GM18520 (cell line): Measurements from ENCODE around the gene CNPPD1.

Experiments
- ATAC-seq: cut with Tn5 transposase; IDR thresholded peaks from one replicate; pipeline ENCODE4 v1.9.1; 2021; ENCODE audit not compliant: unreplicated experiment

Gene CNPPD1

GRCh38 chr2:219181531-219181930 lies 4.8 kb upstream of the CNPPD1 start:
- no peak for ATAC-seq

DNA sequence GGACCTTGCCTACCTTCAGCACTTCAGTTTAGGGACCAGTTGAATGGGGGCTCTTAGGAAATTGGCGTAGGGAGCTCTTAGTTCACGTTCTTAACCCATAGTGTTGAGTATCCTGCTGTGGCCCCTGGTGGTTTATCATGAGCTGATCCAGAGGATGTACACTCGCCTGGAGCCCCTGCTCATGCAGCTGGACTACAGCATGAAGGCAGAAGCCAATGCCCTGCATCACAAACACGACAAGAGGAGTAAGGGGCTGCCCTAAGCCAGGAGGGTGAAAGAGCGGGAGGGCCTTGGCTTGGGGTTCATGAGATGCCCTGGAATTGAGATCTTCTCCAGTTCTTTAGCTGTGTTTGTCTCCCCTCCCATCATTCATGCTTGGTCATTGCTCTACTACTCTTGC lies 4.2 kb upstream of the CNPPD1 start:
- no peak for ATAC-seq

- ATAC-seq: no peak
Observed at GRCh38 chr2:219179601-219180465, 3.1 kb upstream of the CNPPD1 start.

- no peak for ATAC-seq
Observed at GRCh38 chr2:219178377-219179175, 1.9 kb upstream of the CNPPD1 start.

DNA sequence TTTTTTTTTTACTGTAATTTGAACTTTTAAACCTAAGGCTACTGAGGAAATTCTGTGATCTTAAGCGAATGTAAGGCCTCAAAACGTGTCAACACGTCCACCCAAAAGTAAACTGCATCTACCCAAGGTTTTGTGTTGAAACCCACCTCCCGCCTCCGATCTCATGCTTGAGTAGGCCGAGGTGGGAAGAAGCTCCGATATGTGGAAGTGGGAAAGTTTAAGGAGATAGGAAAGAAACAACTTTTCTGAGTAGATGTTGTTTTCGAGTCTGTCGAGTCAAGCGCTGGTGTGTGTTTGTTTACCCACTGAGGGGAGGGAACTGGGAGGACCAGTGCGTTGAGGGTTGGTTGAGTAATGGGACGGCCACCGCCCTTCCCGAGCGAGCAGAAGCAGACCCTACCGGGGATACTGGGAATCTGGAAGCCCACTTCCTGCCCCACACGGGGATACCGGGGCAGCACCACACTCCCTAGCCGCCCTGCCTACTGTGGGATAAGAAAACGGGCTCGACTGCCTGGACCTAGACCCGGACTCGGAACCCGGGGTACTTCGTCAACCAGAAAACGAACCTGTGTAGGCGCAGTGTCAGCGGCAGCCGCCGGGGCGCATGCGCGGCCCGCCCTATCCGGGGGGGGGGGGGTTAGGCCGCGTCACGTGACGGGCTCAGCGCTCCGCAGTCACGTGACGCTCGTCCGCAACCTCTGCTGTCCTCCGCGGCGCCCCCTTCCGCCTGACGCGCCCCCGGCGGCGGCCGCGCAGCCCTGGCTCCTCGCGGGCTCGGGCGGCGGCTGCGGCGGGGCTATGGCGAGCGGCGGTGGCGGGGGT lies 1.0 kb upstream of the CNPPD1 start, which contains the start of gene RETREG2:
RETREG2 (plus strand) TSS at position 724 of the 825 bp plus-strand sequence; CDS start at position 802, 78 bp downstream.
- ATAC-seq: no peak

GRCh38 chr2:219175928-219176817 lies 552 bp downstream of the CNPPD1 start:
- peak; percentile 11 for ATAC-seq

GRCh38 chr2:219175486-219175885 lies 1.2 kb downstream of the CNPPD1 start:
- ATAC-seq: no peak

DNA sequence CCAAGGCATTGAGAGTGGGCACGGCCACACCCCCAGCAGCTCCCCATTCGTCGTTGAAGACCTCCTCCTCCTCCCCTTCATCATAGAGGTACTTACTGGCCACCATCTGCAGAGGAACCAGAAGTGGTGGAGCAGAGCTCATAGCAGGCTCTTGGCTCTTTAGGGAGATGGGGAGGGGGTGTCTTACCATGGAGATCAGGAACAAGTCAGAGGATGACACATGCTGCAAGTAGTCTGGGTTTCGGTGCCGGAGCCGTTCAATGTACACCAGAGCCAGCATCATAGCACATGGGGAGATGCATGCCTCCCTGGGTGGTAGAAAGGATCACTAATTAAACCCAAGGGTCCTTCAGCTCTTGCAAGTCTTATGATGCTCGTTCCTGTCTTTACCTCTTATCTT lies 1.9 kb downstream of the CNPPD1 start:
- ATAC-seq: no peak

DNA sequence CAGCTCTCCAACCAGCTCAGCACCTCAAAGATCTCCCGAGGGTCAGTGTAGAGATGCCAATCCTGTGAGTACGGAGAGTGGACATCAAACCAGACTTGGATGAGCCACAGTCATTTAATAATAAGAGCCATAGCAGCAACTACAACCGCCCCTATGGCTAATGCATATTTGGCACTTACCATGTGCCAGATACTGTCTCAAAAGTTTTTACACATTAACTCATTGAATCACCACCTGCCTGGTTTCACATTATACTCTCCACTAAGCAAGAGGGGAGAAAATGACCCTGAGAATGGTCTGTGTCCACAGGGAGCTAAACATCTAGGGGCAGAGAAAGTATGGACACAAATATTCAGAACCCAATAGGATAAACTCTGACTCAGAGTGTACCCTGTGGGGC lies 2.6 kb downstream of the CNPPD1 start:
- no peak for ATAC-seq

GRCh38 chr2:219173176-219173575 lies 3.5 kb downstream of the CNPPD1 start:
- no peak for ATAC-seq

- no peak for ATAC-seq
Observed at GRCh38 chr2:219172231-219173154, 4.2 kb downstream of the CNPPD1 start.

DNA sequence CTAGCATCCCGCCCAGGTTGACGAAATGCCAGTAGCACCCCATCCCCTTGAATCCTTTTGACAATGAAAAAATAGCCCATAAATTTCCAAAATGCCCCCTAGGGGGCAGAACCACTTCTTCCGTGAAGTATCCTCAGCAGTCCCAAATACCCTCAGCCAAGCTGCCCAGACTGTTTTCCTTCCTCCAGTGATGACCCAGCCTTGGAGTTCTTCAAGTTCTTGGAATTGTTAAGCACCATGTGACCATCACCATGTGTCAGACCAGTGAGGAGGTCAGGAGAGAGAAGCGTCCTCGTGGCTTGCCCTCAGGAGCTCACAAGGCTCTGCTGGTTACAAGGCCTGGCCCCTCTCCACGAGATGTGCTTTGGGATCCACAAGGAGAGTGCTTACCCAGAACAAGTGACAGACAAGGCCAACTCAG lies 5.5 kb downstream of the CNPPD1 start:
- no peak for ATAC-seq

- no peak for ATAC-seq
Observed at GRCh38 chr2:219169930-219170654, 6.6 kb downstream of the CNPPD1 start, which contains the start of gene SLC23A3. Gene SLC23A3 (minus strand): TSS chr2:219170029. CDS start chr2:219169984, 45 bp downstream.

DNA sequence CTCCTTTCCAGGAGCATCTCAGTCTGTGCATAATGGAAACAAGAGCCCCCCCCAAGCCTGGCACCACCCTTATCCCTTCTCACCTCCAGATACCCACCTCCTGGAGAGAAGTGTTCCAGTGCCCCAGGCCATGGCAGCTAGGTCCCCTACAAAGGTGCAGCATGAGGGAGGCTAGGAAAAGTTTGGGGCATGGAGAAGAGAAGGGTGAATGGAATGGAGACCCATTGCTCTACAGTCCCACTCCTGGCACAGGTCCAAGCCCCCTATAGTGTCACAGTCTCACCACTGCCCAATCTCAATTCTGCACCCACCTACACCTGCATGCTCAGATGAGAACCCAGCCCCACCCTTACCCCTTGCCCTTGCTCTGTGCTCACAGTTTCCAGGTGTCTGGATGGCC lies 7.8 kb downstream of the CNPPD1 start:
- no peak for ATAC-seq

DNA sequence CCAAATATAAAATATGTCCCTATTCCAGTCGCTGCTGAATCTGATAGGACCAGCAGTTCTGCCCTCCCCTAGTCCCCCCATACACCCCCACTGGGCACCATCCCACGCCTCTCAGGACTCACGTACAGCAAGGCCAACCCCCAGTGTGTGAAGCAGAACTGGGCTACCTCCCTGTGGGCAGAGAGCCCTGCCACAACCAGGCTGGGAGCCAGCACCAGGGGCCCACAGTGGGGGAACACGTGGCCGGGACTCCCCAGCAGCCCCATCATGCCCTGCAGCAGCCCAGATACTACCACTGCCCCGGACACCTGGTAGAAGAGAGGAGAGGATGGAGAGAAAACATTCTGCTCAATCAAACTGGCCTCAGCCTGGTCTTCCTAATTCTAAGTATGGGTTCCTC lies 8.2 kb downstream of the CNPPD1 start:
- no peak for ATAC-seq

GRCh38 chr2:219167997-219168396 lies 8.7 kb downstream of the CNPPD1 start:
- no peak for ATAC-seq

GRCh38 chr2:219165058-219165911 lies 11.4 kb downstream of the CNPPD1 start:
- ATAC-seq: no peak
